Stimulated activated CD8-positive, alpha-beta memory T cell treated with anti-CD3 and anti-CD28 coated beads, Interleukin-12 subunit alpha, Interleukin-12 subunit beta, amount 100 ng/mL, for 1 hour (primary cell): Measurements from ENCODE around the gene COL23A1.
"Not testable (repeated sequence)": the region's sequence is repeated elsewhere in the genome, so short reads cannot be mapped to it uniquely, and the experiment has no call there.

Experiments
- DNase-seq: peaks from one replicate; pipeline ENCODE4 v3.0.0-alpha.2; 2020; ENCODE audit warnings: low read depth

Gene COL23A1

GRCh38 chr5:178504340-178504960 lies 85.7 kb downstream of the COL23A1 start:
- DNase-seq, result no peak

GRCh38 chr5:178502401-178503100 lies 87.6 kb downstream of the COL23A1 start:
- DNase-seq, result no peak

GRCh38 chr5:178499352-178499751 lies 90.8 kb downstream of the COL23A1 start:
- no peak for DNase-seq

GRCh38 chr5:178496642-178497041 lies 93.6 kb downstream of the COL23A1 start:
- DNase-seq, result no peak

- DNase-seq, result no peak
These were observed 94.0 kb downstream of the COL23A1 start for GRCh38 chr5:178496214-178496613.

GRCh38 chr5:178495706-178496105 lies 94.5 kb downstream of the COL23A1 start:
- no peak for DNase-seq

- DNase-seq, result no peak
These were observed 97.9 kb downstream of the COL23A1 start for GRCh38 chr5:178492278-178492677.

GRCh38 chr5:178490935-178491652 lies 99.1 kb downstream of the COL23A1 start:
- no peak for DNase-seq

GRCh38 chr5:178489271-178489976 lies 100.8 kb downstream of the COL23A1 start:
- DNase-seq, result no peak

GRCh38 chr5:178488696-178489095 lies 101.5 kb downstream of the COL23A1 start:
- DNase-seq, result no peak

- DNase-seq, result no peak
These were observed 102.1 kb downstream of the COL23A1 start for GRCh38 chr5:178487911-178488600.

- not testable (repeated sequence) for DNase-seq
These were observed 103.2 kb downstream of the COL23A1 start for GRCh38 chr5:178486878-178487512.

GRCh38 chr5:178486239-178486641 lies 104.0 kb downstream of the COL23A1 start:
- no peak for DNase-seq

- DNase-seq, result peak; percentile 16
These were observed 106.6 kb downstream of the COL23A1 start for GRCh38 chr5:178483620-178484019.

GRCh38 chr5:178479261-178479660 lies 110.9 kb downstream of the COL23A1 start:
- no peak for DNase-seq

- no peak for DNase-seq
These were observed 111.8 kb downstream of the COL23A1 start for GRCh38 chr5:178478370-178478769.

GRCh38 chr5:178477802-178478201 lies 112.4 kb downstream of the COL23A1 start:
- DNase-seq, result no peak

GRCh38 chr5:178476972-178477754 lies 113.0 kb downstream of the COL23A1 start:
- DNase-seq, result no peak

GRCh38 chr5:178476531-178476930 lies 113.7 kb downstream of the COL23A1 start:
- no peak for DNase-seq

GRCh38 chr5:178475422-178475821 lies 114.8 kb downstream of the COL23A1 start:
- no peak for DNase-seq
